ENCODE measurements around the gene IGHMBP2.
"Not testable (repeated sequence)": the region's sequence is repeated elsewhere in the genome, so short reads cannot be mapped to it uniquely, and the experiment has no call there.

IGHMBP2 gene

DNA sequence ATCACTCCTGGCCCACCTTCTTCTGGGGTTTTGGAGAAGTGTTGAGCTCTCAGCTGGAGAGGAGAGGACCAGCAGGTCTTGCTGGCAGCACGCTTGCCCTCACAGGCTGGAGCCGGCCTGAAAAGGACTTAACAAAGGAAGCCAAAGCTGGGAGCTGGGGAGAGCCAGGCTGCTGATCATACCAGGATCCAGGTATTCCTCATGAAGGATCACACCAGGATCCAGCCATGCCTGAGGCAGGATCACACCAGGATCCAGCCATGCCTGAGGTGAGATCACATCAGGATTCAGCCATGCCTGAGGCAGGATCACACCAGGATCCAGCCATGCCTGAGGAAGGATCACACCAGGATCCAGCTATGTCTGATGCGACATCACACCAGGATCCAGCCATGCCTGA lies 60.1 kb downstream of the IGHMBP2 start:
- no peak for FAIRE-seq

DNA sequence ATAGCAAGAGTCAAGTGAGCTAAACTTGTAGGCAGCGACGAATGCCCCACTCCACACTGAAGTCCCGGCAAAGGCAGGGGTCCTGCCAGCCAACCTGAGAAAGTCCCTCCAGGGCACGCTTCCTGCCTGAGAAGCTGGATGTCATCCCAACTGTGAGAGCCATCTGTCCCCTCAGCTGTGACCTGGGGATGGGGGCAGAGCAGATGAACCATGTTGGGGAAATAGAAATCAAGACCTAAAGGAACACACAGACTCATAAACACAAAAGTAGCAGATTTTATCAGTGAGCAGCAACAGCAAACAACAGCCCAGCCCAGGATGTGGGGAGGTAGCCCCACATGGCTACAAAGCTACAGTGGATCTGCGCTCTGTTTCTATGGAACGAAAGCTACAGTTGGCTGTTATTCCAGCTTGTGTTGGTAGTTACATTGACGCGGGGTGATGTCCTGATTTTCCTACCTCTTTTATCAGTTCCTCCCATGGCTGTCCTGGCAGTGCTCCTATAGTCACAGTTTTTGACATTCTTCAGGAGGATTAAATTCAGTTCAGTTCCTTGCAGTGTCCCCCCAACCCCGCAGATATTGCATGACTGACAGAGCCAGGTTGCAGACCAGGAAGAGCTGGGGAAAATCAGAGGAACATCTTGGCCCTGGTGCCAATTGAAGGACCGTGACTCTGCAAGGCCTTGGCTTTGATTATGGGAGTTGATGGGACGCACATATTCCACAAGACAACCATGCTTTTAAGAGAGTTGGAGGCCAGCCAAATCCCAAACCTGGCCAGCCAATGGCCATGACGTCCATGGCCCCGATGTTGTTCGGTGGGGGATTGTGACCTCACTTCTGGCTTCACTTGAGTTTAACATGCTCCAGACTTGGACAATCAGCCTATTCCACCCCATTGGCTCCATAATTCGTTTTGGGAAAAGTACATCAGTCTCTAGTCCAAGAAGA lies 62.5 kb downstream of the IGHMBP2 start:
- no peak for FAIRE-seq

DNA sequence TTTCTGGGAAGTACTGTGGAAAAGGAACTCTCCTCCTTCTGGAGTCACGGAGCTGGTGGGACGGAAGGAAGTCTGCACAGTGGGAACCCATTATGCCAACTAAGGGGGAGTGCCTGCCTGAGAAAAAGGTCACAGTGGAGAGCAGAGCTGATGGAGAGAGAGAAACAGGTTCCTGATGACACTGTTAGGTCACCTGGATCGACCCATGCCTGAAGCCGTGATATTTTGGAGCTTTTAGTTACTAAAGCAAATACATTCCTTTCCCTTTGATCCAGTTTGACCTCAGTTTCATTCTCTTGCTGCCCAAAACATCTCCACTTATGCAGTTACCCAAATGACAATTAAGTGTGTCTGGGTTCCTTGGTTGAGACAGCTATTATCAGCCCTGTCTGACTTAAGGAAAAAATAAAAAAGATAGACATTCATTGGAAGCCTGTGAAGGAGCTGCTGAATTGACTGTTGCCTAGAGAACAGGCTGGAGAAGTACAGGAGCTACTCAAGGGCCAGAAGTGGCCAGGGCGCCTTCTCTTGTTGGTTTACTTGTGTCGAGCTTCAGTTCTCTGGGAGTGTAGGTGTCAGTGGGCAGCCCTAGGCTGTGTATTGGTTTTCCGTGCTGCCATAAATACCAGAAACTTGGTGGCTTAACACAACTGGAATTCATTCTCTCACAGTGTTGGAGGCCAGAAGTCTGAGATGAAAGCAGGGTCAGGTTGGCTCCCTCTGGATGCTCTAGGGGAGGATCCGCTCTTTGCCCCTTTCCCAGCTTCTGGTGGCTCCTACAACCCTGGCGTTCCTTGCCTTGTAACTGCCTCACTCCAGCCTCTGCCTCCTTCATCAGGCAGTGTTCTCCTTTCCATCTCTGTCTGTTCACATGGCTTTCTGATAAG lies 63.4 kb downstream of the IGHMBP2 start:
- no peak for FAIRE-seq

DNA sequence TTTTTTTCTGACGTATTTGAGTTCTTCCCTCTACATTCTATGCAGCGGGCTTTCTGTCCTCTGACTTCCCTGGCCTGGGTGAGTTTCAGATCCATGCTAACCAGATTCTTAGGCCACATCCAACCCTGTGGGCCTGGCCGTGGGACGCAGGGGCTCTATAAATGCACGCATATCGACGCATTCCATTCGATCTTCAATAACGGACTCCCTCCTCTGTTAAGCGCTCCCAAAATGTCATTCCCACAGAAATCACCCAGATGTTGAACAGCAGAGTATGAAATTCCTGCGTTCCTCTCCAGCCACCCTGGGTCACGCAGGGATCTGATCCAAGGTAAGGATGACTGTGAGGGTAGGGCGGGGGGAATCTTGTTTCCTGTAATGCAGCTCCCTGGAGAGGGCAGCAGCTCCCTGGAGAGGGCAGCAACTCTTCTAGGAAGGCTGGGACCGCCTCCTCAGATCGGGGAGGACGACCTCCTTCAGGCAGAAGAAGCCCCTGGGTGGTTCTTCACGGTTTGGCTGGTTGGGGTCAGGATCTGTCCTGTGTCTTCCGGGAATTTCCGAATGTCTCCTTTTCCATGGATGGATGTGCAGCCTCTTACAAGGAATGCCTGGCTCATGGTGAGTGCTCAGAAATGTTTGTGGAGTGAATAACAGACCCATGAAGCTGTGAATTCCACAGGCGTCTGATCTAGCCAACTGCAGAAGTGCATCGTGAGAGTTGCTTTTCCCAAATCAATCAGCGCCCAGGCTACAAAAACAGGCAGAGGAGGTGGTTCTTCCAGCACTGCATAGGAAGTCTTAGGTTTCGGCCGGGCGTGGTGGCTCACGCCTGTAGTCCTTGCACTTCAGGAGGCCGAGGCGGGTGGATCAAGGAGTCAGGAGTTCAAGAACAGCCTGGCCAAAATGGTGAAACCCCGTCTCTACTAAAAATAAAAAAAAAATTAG lies 64.9 kb downstream of the IGHMBP2 start:
- no peak for FAIRE-seq

DNA sequence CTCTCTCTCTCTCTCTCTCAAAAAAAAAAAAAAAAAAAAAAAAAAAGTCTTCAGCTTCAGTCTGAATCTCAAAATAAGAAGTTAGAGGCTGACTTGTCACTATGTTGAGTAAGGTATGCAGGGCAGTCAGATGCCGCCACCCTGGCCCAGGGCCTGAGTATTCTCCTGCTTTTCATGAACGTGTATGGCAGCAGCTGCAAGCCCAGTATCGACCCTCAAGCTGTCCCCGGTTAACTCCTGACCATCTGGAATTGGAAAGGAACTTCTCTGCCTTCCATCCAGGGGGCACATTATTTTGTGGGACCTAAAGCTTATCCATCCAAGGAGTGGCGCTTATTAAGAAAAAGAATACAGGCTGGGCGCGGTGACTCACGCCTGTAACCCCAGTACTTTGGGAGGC lies 65.7 kb downstream of the IGHMBP2 start:
- FAIRE-seq, result no peak

DNA sequence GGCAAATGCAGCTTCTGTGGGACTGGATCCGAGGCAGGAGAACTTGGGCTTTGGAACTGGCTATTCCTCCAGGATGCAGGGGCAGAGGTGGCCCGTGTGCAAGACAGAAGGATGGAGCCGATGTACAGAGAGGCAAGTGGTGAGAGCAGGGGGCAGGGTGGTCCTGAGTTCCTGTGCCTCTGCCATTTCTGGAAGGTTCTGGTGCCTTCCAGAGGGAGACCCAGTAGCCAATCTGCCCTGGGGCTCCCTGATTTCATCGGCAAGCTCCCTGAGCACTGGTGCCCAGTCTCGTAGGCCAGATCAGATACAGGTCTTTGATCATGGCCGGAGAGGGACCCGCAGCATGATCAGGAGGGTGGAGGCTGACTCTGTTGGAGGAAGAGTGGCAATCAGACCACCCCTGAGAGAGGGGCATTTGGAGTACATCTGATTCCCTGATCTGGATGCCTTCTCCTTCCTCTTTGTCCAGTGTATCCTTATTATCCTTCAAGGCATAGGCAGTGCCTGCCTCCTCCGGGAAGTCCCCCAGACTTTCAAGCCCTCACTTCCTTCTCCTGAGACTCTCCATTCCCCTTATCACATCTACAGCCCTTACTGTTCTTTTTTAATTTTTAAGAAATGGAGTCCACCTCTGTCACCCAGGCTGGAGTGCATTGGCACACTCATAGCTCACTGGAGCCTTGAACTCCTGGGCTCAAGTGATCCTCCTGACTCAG lies 67.4 kb downstream of the IGHMBP2 start:
- FAIRE-seq, result no peak

DNA sequence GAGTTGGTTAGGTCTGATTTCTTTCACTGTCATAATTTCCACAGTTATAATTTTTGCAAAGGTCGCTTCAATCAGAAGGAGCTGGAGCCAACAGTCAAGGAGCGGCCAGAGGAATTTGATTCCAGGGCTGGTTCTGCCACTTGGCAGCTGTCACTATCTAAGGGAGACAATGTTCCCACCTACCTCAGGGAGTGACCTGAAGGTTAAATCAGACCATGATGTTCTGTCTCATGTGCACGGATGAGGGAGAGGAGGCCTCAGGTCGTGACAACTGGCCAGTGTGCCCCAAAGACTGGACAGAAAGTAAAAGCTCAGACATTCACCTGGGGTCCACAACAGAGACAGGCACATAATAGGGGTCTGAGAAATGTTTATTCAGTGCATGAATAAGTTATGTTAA lies 69.5 kb downstream of the IGHMBP2 start:
- no peak for FAIRE-seq

DNA sequence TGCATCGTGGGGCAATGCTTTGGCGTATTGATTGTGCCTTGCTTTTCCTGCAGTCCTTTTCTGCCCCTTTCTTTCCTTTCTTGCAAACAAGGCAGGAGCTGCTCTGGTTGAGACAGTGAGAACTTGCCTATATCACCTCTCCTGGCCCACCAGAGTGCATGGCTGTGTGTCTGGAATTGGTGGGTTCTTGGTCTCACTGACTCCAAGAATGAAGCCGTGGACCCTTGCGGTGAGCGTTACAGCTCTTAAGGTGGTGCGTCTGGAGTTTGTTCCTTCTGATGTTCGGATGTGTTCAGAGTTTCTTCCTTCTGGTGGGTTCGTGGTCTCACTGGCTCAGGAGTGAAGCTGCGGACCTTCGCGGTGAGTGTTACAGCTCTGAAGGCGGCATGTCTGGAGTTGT lies 70.0 kb downstream of the IGHMBP2 start:
- FAIRE-seq, result not testable (repeated sequence)

DNA sequence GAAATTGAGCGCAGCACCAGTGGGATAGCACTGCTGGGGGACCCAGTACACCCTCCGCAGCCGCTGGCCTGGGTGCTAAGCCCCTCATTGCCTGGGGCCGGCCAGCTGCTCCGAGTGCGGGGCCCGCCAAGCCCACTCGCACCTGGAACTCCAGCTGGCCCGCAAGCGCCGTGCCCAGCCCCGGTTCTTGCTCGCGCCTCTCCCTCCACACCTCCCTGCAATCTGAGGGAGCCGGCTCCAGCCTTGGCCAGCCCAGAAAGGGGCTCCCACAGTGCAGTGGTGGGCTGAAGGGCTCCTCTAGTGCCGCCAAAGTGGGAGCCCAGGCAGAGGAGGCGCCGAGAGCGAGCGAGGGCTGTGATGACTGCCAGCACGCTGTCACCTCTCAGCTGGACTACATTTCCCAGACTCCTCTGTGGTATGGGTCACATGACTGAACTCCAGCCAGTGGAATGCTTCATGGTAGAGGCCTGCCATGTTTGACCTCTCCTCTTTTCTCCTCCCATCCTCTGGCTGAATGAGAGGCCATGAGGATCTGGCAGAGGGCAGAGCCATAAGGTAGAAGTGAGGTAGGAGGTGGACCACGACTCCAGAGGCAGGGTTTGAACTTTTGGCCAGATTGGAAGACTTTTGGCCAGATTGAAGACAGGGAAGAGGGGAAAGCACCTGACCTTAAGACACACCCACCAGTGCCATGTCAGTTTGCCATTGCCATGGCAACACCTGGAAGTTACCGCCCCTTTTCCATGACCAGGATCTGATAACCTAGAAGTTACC lies 70.9 kb downstream of the IGHMBP2 start:
- FAIRE-seq, result no peak

DNA sequence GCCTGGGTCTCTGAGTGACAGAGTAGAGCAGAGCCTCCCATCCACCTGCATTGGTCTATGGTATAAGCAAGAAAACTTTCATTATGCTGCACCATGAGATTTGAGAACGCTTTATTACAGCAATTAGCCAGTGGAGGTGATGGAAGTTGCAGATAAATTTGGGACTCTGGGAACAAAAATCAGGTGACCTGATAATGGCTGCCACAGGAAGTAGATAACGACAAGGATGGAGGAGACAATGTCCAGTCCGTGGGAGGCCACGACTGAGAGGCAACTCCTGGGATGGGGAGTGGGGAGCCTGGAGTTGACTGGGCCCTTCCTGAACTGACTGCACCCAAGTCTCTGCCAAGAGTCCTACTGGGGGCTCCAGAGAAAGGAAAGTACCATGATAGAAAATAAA lies 72.4 kb downstream of the IGHMBP2 start:
- no peak for FAIRE-seq

DNA sequence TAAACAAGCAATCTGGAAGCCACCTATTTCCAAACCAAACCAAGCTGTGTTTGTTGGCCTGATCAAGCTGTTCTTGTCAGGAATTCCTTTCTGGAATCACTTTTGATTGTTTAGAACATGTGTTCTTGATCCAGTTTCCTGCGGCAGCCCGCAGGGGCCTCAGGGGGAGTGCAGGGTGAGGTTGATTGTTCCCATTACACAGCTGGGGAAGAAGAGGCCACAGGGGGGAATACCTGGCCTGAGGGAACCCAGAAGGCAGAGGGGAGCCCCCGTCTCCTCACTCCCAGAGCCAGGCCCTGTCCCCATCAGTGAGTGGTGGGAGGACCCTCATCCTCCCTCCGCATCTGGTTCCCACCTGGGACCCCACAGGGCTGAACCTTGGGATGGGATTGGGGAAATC lies 72.9 kb downstream of the IGHMBP2 start:
- no peak for FAIRE-seq

DNA sequence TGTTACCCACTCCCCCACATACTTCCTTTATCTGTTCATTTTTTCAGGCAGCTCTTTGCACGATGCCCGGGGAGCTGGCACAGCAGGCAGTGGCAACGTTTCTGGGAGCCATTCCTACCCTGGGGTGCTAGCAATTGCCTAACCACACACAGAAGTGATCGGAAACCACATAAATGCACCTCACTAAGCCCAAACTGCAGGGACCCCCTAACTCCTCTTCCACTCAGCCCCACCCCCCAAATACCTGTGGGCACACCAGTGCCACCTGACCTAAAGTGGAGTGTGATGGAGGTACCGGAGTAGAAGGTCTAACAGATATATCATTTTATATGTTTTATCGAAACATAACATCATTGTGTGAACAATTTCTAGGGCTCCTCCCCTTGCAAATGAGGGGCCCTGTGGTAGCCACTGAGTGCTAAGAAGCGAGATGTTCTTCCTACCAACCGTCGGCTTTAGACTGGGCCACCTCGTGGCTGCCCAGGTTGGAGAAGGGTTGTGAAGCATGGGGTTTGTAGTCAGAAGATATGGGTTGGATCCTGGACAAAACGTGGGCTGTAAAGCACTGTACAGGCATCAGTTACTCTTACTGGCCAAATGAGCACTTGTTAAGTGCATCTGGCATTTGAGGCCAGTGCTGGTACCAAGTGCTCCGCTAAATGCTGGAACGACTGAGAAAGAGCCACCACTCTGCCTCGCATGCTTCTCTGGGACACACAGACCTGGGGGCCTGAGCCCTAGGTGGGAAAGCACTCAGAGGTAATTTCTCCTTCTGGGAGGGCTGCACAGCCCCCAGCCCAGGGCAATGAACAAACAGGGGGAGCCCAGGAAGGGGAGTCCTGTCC lies 74.3 kb downstream of the IGHMBP2 start:
- FAIRE-seq, result no peak

DNA sequence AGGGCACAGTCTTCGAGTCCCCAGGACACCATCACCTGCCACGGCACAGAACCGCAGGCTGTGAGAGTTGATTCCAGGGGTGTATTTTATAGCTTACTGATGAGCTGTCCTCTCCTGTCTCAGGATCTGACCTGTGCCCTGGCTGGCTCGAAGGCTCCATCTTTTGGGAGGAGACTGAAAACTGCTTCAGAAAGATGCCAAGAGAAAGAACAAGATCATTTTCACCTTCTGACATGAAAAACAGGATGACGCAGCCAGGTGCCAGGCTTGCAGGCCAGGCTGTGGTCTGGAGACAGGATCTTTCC lies 74.9 kb downstream of the IGHMBP2 start:
- FAIRE-seq, result no peak

DNA sequence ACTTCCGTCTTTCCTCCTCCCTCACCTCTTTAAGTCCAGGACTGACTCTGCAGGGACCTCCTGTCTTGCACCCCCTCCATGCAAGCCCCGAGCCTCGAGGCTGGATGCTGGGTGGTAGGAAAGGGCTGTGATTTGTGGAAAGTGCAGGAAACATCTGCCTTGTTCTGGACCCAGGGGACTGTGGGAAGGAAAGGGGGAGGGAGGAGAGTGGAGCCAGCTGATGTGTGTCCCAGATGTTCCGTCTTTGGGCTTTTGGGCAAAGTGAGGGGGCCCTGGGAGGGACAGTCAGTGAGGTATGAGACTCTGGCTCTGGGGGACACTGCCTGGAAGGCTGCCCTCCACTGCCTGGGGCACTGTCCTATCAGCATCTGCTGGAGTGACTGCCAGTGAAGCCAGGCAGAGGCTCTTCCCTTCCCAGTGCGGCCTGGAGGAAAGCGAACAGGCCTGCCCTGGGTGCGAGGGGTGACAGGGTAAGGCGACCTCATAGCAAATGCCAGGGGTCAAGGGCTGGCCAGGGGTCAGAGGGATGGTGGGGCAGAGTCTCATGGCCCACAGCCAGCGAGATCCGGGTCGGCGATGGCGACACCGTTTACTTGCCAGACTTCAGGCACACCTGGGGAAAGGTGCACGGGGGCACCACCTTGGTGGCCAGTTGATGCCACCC lies 75.4 kb downstream of the IGHMBP2 start:
- no peak for FAIRE-seq

DNA sequence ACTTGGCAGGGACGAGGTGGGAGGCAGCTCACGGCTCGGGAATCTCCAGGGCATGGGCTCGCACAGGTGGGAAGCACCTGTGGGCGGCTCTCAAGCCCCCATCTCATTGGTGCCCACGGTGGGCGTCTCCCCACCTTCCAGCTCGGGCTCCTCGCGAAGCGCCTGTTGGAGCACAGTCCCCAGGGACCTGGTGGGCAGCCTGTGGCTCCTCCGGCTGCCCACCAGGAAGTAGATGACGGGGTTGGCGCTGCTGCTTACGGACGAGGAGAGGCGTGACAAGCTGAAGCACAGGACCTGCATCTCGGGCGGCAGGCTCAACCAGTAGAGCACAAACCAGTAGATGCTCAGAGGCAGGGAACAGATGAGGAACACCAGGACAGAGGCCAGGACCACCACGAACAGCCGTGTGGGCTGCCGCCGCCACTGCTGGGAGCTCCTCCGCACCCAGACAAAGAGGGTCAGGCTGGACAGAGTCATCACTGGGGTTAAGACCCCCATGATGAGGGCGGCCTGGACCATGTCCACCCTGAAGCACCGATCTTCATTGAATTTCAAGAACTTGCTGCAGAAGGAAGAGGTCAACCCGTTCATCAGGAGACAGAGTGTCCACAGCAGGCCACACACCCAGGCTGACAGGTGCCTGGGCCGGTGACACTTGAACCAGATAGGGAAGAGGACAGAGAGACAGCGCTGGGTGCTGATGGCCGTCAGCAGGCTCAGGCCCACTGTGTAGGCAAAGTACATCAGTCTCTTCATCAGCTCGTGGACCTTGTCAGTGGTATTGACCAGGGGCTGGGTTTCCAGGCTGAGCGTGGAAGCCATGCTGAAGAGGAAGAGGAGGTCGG lies 76.5 kb downstream of the IGHMBP2 start:
- FAIRE-seq, result no peak

DNA sequence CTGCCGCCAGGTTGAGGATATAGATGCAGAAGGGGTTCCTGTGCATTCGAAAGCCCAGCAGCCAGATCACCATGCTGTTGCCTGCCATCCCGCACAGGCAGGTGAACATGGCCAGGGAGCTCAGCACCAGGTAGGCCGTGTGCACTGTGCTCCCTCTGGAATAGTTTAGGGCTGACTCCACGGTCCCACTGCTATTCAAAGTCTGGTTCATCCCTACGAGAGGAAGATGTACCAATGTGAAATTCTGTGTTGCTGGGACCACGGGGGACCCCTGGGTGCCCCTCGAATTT lies 77.0 kb downstream of the IGHMBP2 start, which contains the start of gene MRGPRD:
Gene MRGPRD, minus strand, starts transcription at position 211 of the 290 bp plus-strand sequence. Its CDS starts 0 bp downstream, at position 211.
- FAIRE-seq, result no peak

DNA sequence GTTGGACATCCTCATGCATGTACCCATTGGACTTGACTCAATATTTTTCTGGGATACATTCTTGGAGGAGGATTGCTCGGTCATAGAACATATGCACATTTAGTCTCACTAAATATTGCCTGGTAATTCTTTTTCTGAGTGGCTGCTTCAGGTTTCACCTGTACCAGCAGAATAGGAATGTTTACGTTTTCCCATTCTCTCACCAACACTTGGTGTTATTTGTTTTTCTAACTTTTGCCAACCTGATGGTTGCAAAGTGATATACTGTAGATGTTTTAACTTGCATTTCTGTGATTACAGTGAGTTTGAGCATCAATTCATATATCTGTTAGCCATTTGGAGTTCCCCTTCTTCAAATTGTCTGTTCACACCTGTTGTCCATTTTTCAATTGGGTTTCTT lies 78.4 kb downstream of the IGHMBP2 start:
- no peak for FAIRE-seq

DNA sequence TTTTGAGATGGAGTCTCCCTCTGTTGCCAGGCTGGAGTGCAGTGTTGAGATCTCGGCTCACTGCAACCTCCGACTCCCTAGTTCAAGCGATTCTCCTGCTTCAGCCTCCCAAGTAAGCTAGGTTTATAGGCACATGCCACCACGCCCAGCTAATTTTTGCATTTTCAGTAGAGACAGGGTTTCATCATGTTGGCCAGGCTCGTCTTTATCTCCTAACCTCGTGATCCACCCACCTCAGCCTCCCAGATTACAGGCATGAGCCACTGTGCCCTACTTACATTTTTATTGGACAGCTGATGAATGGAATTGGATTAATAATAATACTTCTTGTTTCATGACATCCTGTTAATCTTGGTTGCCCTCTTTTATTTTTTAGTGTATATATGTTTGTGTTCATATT lies 80.1 kb downstream of the IGHMBP2 start:
- FAIRE-seq, result no peak

DNA sequence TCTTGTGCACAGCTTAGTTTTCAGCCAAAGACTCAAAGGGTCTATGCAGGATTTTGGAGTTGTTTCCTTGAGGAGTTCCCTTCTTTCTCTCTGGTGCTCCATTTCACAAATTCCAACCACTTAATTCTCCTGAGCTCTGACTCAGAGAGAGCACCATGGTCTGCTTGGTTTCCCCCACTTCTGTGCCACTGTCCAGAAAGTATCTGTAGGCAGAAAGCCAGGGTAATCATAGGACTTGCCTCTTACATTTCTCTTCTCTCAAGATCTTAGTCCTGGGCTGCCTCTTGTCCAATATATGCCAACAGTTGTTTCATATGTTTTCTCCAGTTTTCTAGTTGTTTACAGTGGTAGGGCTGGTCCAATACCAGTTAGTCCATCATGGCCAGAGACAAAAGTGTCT lies 83.5 kb downstream of the IGHMBP2 start:
- FAIRE-seq, result no peak
